Testis (tissue), 3 donors: ENCODE results near the gene ACAD11. TPM values are rescaled to one million over a fixed set of nuclear protein-coding genes. Genes with fewer than 3 reads are reported as not detected.

Experiments
- DNase-seq: peaks from one replicate; pipeline ENCODE4 v3.0.0-alpha.2; 2019
- H3K27ac ChIP-seq, 2 donors: fragments of 200-600 bp; sonication (generic); one replicate each; pipeline ENCODE4 v1.5.1; 2019
- H3K27me3 ChIP-seq: fragments of 200-600 bp; sonication (generic); one replicate; pipeline ENCODE4 v1.5.1; 2019
- H3K36me3 ChIP-seq: fragments of 200-600 bp; sonication (generic); one replicate; pipeline ENCODE4 v1.5.1; 2017; ENCODE audit warnings: low read depth; ENCODE audit errors: missing control alignments
- H3K4me1 ChIP-seq: fragments of 200-600 bp; sonication (generic); one replicate; pipeline ENCODE4 v1.5.1; 2019
- H3K4me3 ChIP-seq, 2 donors: fragments of 200-600 bp; sonication (generic); one replicate each; pipeline ENCODE4 v1.5.1; 2017 to 2019
- H3K9me3 ChIP-seq: fragments of 200-600 bp; sonication (generic); one replicate; pipeline ENCODE4 v1.5.1; 2017
- POLR2A ChIP-seq: fragments of 450-650 bp; IDR thresholded peaks from one replicate; pipeline ENCODE4 v1.6.1; 2017; ENCODE audit warnings: antibody characterized with exemption, mild to moderate bottlenecking, moderate library complexity
- WGBS, 2 donors: methylation state at CpG; one replicate each; pipeline ENCODE4 v1.1.5; 2018; 5-methylcytosine and 5-hydroxymethylcytosine counted together
- intact Hi-C: fragments of 100-400 bp; cut with DNase I; formaldehyde crosslinking; loops from one replicate; pipeline ENCODE4 v1.15.1; 2023; ENCODE audit warnings: low total_unique reads
- polyA plus RNA-seq: library from polyadenylated mRNA; stranded (reverse); fragments of 350-450 nt; fragmentation: Illumina TruSeq; extraction: RNeasy Lipid Tissue Mini Kit (QIAGEN cat#74804); gene quantifications from one replicate; pipeline ENCODE4 v1.2.3, GENCODE V29; 2014; ENCODE audit warnings: low read depth, low replicate concordance; ENCODE audit not compliant: insufficient read depth
- total RNA-seq, 2 donors: library from RNA; depleted of rRNA; stranded (reverse); fragments of >200 nt; gene quantifications; one replicate each; pipeline ENCODE4 v1.2.3, GENCODE V29; 2016
- TF ChIP-seq, protein P1 (sequence below), 3 experiments: fragments of 450-650 bp in 2 of 3; fragments of 200-600 bp in 1 of 3; sonication (generic) in 1 of 3; IDR thresholded peaks; one replicate each; pipeline ENCODE4 v1.5.1; 2016 to 2019; ENCODE audit warnings: antibody characterized with exemption in 3 of 3, mild to moderate bottlenecking in 2 of 3, moderate library complexity in 1 of 3

ACAD11 gene
- total and polyA plus RNA-seq, 3 donors from 2014 or later = 26.1 to 37.9 (median 37.2) TPM

DNA sequence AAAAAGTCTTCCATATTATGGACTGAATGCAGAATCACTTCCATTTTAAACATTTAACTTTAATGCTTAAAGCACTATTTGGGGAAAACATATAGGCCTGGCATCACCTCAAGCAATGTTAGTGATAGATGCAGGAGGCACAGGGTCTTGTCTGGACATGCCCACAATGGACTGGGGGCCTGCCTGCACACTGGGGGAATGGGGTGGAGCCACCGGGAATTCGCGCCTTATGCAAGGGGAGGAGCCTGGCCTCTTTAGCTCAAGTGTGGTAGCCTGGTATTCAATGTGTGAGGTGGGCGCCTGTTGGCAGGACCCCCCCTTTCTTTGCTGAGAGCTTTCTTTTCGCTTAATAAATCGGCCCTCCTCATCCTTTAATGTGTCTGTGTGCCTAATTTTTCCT lies 32.7 kb downstream of the ACAD11 start:
- H3K36me3 ChIP-seq = no peaks in the 10 kb centered on the region
- H3K27me3 ChIP-seq = no peaks in the 10 kb centered on the region
- no peak overlapping the region for H3K27ac ChIP-seq
- WGBS, 2 donors = 79 to 82% methylated on average over 6 of the region's 6 CpGs
- DNase-seq = no peak
- intact Hi-C loops = no loop called here
- H3K9me3 ChIP-seq = no peaks in the 10 kb centered on the region
- H3K4me3 ChIP-seq = no peak overlapping the region
- TF ChIP-seq, protein P1, sequence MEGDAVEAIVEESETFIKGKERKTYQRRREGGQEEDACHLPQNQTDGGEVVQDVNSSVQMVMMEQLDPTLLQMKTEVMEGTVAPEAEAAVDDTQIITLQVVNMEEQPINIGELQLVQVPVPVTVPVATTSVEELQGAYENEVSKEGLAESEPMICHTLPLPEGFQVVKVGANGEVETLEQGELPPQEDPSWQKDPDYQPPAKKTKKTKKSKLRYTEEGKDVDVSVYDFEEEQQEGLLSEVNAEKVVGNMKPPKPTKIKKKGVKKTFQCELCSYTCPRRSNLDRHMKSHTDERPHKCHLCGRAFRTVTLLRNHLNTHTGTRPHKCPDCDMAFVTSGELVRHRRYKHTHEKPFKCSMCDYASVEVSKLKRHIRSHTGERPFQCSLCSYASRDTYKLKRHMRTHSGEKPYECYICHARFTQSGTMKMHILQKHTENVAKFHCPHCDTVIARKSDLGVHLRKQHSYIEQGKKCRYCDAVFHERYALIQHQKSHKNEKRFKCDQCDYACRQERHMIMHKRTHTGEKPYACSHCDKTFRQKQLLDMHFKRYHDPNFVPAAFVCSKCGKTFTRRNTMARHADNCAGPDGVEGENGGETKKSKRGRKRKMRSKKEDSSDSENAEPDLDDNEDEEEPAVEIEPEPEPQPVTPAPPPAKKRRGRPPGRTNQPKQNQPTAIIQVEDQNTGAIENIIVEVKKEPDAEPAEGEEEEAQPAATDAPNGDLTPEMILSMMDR (IDR thresholded peaks at IDR 0.05) = no peak
- no peak for TF ChIP-seq POLR2A
- no peaks in the 10 kb centered on the region for H3K4me1 ChIP-seq

DNA sequence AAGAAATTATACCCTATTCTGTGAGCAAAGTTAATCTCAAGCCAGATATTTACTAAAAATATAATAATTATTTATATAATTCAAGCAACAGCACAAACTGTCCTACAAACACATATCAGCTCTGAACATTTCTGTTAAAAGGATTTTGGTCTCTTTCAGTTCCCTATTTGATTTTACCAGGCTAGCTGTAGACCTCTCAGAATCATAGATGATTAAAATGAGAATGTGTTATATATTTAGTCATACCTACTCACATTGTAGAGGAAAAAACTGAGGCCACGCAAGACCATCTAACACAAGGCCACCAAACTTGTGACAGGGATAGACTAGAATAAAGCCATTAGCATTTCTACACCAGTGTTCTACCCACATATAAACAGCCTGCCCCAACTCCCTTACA lies 34.0 kb downstream of the ACAD11 start:
- H3K4me3 ChIP-seq = no peak overlapping the region
- no peak for TF ChIP-seq POLR2A
- TF ChIP-seq, protein P1 (IDR thresholded peaks at IDR 0.05) = no peak
- no peaks in the 10 kb centered on the region for H3K9me3 ChIP-seq
- H3K36me3 ChIP-seq = no peaks in the 10 kb centered on the region
- no peaks in the 10 kb centered on the region for H3K27me3 ChIP-seq
- no peaks in the 10 kb centered on the region for H3K4me1 ChIP-seq
- H3K27ac ChIP-seq = no peak overlapping the region
- DNase-seq = no peak
- intact Hi-C loops = no loop called here
- 98 to 100% methylated on average over 1 of the region's 1 CpG for WGBS, 2 donors

DNA sequence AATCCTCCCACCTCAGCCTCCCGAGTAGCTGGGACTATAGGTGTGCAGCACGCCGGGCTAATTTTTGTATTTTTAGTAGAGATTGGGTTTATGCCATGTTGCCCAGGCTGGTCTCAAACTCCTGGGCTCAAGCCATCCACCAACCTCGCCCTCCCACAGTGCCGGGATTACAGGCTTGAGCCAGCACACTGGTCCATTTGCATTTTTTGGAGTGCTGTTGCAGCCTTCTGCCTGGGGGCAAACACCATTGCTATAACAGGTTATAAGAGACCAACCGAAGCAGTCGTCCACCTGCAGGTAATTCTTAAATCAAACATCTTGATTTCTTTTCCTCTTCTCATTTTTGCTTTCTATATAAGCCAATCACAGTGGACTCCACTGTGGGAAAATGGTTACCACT lies 34.8 kb downstream of the ACAD11 start:
- no peak for DNase-seq
- no peak overlapping the region for H3K27ac ChIP-seq
- TF ChIP-seq POLR2A = no peak
- TF ChIP-seq, protein P1 (IDR thresholded peaks at IDR 0.05) = no peak
- no peaks in the 10 kb centered on the region for H3K27me3 ChIP-seq
- H3K36me3 ChIP-seq = no peaks in the 10 kb centered on the region
- H3K4me1 ChIP-seq = no peaks in the 10 kb centered on the region
- no peak overlapping the region for H3K4me3 ChIP-seq
- intact Hi-C loops = no loop called here
- H3K9me3 ChIP-seq = no peaks in the 10 kb centered on the region
- 89 to 94% methylated on average over 7 of the region's 7 CpGs for WGBS, 2 donors

DNA sequence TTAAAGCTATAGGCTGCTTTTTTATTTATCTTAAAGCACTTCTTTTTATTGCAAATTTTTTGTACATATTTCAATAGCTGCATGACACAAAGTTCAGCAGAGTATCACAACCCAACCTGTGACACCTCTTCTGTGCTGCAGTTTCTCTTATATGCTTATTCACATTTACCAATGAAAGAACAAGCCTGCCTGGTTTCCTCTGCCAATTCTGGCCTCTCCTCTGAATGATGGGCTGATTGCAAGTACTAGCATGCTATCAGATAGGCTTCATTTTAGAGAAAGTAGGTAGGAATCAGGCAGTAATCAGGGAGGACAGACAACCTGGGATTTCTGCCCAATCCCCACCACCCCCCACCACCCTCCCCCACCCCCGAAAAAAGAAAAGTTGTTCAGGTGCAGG lies 36.0 kb downstream of the ACAD11 start:
- Histone ChIP-seq H3K27me3 (no peaks in the 10 kb centered on the region), H3K9me3 (no peaks in the 10 kb centered on the region), H3K4me1 (no peaks in the 10 kb centered on the region), H3K27ac (no peak overlapping the region), H3K4me3 (no peak overlapping the region), H3K36me3 (no peaks in the 10 kb centered on the region)
- no peak for DNase-seq
- TF ChIP-seq, protein P1 (IDR thresholded peaks at IDR 0.05) = no peak
- no peak for TF ChIP-seq POLR2A
- 93 to 100% methylated on average over 1 of the region's 1 CpG for WGBS, 2 donors
- intact Hi-C loops = no loop called here

DNA sequence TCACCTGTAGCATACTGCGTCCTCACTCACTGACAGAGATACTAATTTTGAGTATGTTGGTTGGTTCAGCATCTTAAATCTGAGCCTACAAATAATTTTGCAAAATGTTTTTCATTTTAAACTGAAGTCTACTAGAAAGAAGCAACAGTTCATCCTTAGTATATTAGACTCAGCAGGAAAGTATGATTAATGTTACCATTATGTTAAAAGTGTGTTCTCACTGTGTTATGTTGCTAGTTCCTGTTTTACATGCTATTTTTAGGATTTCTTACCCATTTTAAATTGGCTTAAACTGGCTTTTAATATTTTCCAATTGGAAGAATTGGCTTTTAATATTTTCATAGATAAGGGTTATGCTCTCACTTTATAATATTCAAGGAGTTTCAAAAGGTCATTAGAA lies 36.8 kb downstream of the ACAD11 start:
- intact Hi-C loops = no loop called here
- Histone ChIP-seq H3K27ac (no peak overlapping the region), H3K36me3 (no peaks in the 10 kb centered on the region)

More for the DNA sequence above, 36.8 kb downstream of the ACAD11 start:
- WGBS, 2 donors = 88 to 91% methylated on average over 1 of the region's 1 CpG
- no peaks in the 10 kb centered on the region for H3K27me3 ChIP-seq
- no peak for TF ChIP-seq POLR2A
- TF ChIP-seq, protein P1 (IDR thresholded peaks at IDR 0.05) = no peak
- H3K9me3 ChIP-seq = no peaks in the 10 kb centered on the region
- no peaks in the 10 kb centered on the region for H3K4me1 ChIP-seq
- no peak for DNase-seq
- H3K4me3 ChIP-seq = no peak overlapping the region
